ENCODE data around the gene GRIA3. TPM values are rescaled to one million over a fixed set of nuclear protein-coding genes. Genes with fewer than 3 reads are reported as not detected.
A peak's percentile ranks its signal among the peaks of the same experiment; 100 is the strongest.

GRIA3 gene
- total RNA-seq, 1 donor from 2014 or later = 4.6 TPM

DNA sequence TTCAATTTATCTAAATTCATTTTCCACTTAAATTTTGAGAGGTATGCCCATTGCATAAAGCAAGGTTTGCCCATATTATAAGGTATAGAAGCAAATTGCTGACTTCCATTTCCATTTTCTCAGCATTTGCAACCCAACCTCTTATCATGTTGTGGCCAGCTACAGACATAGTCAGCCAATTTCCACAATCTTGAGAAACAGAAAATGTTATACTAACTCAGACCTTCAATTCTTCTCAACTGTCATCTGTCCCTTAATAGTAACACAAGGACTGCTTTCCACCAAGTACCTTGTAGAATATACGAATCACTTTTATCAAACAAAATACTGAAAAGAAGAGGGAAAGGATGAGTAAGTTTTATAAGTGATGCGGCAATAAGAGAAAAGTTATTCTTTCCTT, 11.2 kb upstream of the GRIA3 start:
- Histone ChIP-seq H4K20me1 (ENCODE audit: low read depth) (no peaks in the 10 kb centered on the region), H3K9ac (no peak overlapping the region), H3K9me3 (ENCODE audit: low read depth) (peaks cover 4% of the 10 kb centered on the region), H3K79me2 (ENCODE audit: low read depth) (no peaks in the 10 kb centered on the region), H3K4me1 (no peaks in the 10 kb centered on the region), H3K36me3 (no peaks in the 10 kb centered on the region), H3K4me3 (no peak overlapping the region), H3K27me3 (no peaks in the 10 kb centered on the region), H2AFZ (replicated peaks) (no peak overlapping the region), H3F3A (ENCODE audit: low read depth) (peaks cover 5% of the 10 kb centered on the region), H3K4me2 (no peak overlapping the region), H3K27ac (no peak overlapping the region)
- no peak overlapping the region for H3K27ac Mint-ChIP-seq
- H3K4me1 Mint-ChIP-seq = no peaks in the 10 kb centered on the region
- TF ChIP-seq EZH2phosphoT487 (IDR thresholded peaks at IDR 0.05) (no peak), EZH2 (IDR thresholded peaks at IDR 0.05) (no peak)
- TF ChIP-seq, protein P1, sequence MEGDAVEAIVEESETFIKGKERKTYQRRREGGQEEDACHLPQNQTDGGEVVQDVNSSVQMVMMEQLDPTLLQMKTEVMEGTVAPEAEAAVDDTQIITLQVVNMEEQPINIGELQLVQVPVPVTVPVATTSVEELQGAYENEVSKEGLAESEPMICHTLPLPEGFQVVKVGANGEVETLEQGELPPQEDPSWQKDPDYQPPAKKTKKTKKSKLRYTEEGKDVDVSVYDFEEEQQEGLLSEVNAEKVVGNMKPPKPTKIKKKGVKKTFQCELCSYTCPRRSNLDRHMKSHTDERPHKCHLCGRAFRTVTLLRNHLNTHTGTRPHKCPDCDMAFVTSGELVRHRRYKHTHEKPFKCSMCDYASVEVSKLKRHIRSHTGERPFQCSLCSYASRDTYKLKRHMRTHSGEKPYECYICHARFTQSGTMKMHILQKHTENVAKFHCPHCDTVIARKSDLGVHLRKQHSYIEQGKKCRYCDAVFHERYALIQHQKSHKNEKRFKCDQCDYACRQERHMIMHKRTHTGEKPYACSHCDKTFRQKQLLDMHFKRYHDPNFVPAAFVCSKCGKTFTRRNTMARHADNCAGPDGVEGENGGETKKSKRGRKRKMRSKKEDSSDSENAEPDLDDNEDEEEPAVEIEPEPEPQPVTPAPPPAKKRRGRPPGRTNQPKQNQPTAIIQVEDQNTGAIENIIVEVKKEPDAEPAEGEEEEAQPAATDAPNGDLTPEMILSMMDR (IDR thresholded peaks at IDR 0.05) = no peak
- H3K27me3 Mint-ChIP-seq (ENCODE audit: insufficient read depth, low read depth) = no peaks in the 10 kb centered on the region
- no peaks in the 10 kb centered on the region for H3K36me3 Mint-ChIP-seq
- DNase-seq (ENCODE audit: low spot score) = no peak
- H3K9me3 Mint-ChIP-seq = peaks cover 3% of the 10 kb centered on the region
- H3K4me3 Mint-ChIP-seq = no peak overlapping the region

DNA sequence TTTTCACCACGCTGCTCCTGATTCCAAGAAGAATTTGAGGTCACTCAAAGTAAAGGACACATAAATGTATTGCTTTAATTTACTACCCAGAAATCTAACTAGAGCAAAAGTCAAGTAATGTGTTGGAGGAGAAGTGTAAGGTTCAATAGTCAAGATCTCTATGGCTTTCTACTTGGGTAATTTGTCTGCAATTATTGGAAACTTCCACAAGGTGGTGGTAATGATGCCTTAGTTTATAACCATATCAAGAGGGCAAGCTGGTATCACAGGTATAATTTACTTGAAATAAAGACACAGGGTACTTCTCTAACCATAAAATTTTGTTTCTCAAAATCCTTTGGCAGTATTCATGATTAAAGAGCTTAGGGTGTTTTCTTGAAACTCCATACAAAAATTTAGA, 10.2 kb upstream of the GRIA3 start:
- H3K36me3 ChIP-seq = no peaks in the 10 kb centered on the region
- H4K20me1 ChIP-seq (ENCODE audit: low read depth) = no peaks in the 10 kb centered on the region
- no peaks in the 10 kb centered on the region for H3K27me3 ChIP-seq
- H3K27me3 Mint-ChIP-seq (ENCODE audit: insufficient read depth, low read depth) = no peaks in the 10 kb centered on the region
- peak; percentile 14 for DNase-seq (ENCODE audit: low spot score)
- H3K4me3 Mint-ChIP-seq = no peak overlapping the region
- H3K4me2 ChIP-seq = no peak overlapping the region
- peaks cover 3% of the 10 kb centered on the region for H3K9me3 Mint-ChIP-seq
- peaks cover 4% of the 10 kb centered on the region for H3K9me3 ChIP-seq (ENCODE audit: low read depth)
- H3K27ac ChIP-seq = no peak overlapping the region
- no peak overlapping the region for H3K4me3 ChIP-seq
- H3K36me3 Mint-ChIP-seq = no peaks in the 10 kb centered on the region
- no peak overlapping the region for H2AFZ ChIP-seq (replicated peaks)
- no peaks in the 10 kb centered on the region for H3K4me1 ChIP-seq
- no peak overlapping the region for H3K27ac Mint-ChIP-seq
- no peak overlapping the region for H3K9ac ChIP-seq
- no peaks in the 10 kb centered on the region for H3K79me2 ChIP-seq (ENCODE audit: low read depth)
- TF ChIP-seq EZH2phosphoT487 (IDR thresholded peaks at IDR 0.05) = no peak
- TF ChIP-seq, protein P1 (IDR thresholded peaks at IDR 0.05) = peak; percentile 55
- H3K4me1 Mint-ChIP-seq = no peaks in the 10 kb centered on the region
- peaks cover 5% of the 10 kb centered on the region for H3F3A ChIP-seq (ENCODE audit: low read depth)

DNA sequence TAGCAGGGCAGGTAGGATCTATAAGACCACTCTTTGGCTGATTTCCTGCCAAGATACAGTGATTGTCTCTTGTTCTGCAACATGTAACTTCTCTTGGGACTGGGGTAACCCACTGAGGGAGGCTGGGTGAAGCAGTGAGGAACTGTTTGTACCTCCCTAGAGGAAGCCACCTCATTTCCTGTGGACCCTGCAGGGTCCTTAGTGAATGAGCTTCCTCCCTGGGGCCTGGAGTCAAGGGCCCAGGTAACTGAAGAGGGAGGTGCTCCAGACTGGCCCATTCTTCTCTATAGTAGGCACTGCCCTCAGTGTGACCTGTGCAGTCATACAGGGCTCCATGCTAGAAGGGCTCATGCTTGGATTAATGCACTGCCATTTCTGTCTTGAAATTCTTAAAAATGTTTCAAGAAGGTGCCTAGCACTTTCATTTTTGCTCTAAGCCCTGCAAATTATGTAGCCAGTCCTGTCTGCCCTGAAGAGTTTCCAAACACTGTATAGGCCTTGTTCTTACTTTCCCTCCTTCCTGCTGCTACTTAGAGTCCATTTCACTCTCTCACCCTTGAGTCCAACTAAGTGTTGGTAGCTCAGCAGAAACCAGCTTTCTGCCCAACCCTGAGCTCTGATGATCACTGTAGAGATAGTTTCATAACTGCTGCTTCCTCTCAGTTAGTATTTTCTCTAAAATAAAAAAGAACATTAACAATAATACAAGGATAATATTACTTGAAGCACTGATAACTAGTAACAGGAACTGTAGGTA, 8.5 kb upstream of the GRIA3 start:
- Histone ChIP-seq H3K4me2 (no peak overlapping the region), H3K4me1 (no peaks in the 10 kb centered on the region), H4K20me1 (ENCODE audit: low read depth) (no peaks in the 10 kb centered on the region), H3K27me3 (peaks cover 1% of the 10 kb centered on the region), H3K4me3 (no peak overlapping the region), H2AFZ (replicated peaks) (no peak overlapping the region), H3K9me3 (ENCODE audit: low read depth) (peaks cover 4% of the 10 kb centered on the region), H3K36me3 (no peaks in the 10 kb centered on the region), H3K9ac (no peak overlapping the region), H3K79me2 (ENCODE audit: low read depth) (no peaks in the 10 kb centered on the region), H3F3A (ENCODE audit: low read depth) (peaks cover 5% of the 10 kb centered on the region), H3K27ac (no peak overlapping the region)
- no peak overlapping the region for H3K27ac Mint-ChIP-seq
- no peaks in the 10 kb centered on the region for H3K36me3 Mint-ChIP-seq
- no peaks in the 10 kb centered on the region for H3K27me3 Mint-ChIP-seq (ENCODE audit: insufficient read depth, low read depth)
- DNase-seq (ENCODE audit: low spot score) = no peak
- peaks cover 3% of the 10 kb centered on the region for H3K9me3 Mint-ChIP-seq
- TF ChIP-seq EZH2 (IDR thresholded peaks at IDR 0.05) (no peak), EZH2phosphoT487 (IDR thresholded peaks at IDR 0.05) (no peak)
- TF ChIP-seq, protein P1 (IDR thresholded peaks at IDR 0.05) = no peak
- no peak overlapping the region for H3K4me3 Mint-ChIP-seq
- H3K4me1 Mint-ChIP-seq = no peaks in the 10 kb centered on the region

Measured in neural progenitor cell (in vitro differentiated cells).